Breast epithelium (tissue), 4 donors: ENCODE measurements around the gene CYP39A1. TPM values are rescaled to one million over a fixed set of nuclear protein-coding genes. Genes with fewer than 3 reads are reported as not detected.

Experiments used
- DNase-seq, 2 donors: peaks; one replicate each; pipeline ENCODE4 v3.0.0-alpha.2; 2019; ENCODE audit warnings: low spot score in 2 of 2
- H3K27ac ChIP-seq, 2 donors: fragments of 200-600 bp; sonication (generic) in 1 of 2; one replicate each; pipeline ENCODE4 v1.5.1; 2016 to 2019; ENCODE audit warnings: mild to moderate bottlenecking in 1 of 2
- H3K27me3 ChIP-seq, 2 donors: fragments of 200-600 bp; sonication (generic) in 1 of 2; one replicate each; pipeline versions ENCODE4 v1.5.1 to v1.6.0; 2017 to 2019; ENCODE audit warnings: control low read depth in 1 of 2, mild to moderate bottlenecking in 1 of 2
- H3K36me3 ChIP-seq: fragments of 200-600 bp; one replicate; pipeline ENCODE4 v1.5.1; 2019
- H3K4me1 ChIP-seq, 2 donors: fragments of 200-600 bp; sonication (generic); one replicate each; pipeline ENCODE4 v1.5.1; 2016 to 2019; ENCODE audit warnings: control low read depth in 1 of 2
- H3K4me3 ChIP-seq, 3 donors: fragments of 200-600 bp; sonication (generic); 1 replicate in 2 of 3; 2 replicates in 1 of 3; pipeline ENCODE4 v1.5.1; 2016 to 2019; ENCODE audit warnings: mild to moderate bottlenecking in 3 of 3, moderate library complexity in 2 of 3
- H3K9me3 ChIP-seq, 2 donors: fragments of 200-600 bp; sonication (generic) in 1 of 2; one replicate each; pipeline ENCODE4 v1.5.1; 2016 to 2019; ENCODE audit warnings: control low read depth in 1 of 2
- POLR2A ChIP-seq: fragments of 450-650 bp; IDR thresholded peaks from one replicate; pipeline ENCODE4 v1.6.1; 2016; ENCODE audit warnings: antibody characterized with exemption, mild to moderate bottlenecking, moderate library complexity
- POLR2AphosphoS5 ChIP-seq, 3 donors: sonication (generic); formaldehyde crosslinking; IDR thresholded peaks; one replicate each; pipeline ENCODE4 v1.6.1; 2017; ENCODE audit warnings: antibody characterized with exemption in 3 of 3
- intact Hi-C: fragments of 100-400 bp; cut with DNase I; formaldehyde crosslinking; loops from one replicate; pipeline ENCODE4 v1.15.1; 2023; ENCODE audit warnings: low total_unique reads
- total RNA-seq, 3 donors: library from RNA; depleted of rRNA; stranded (reverse); fragments of >200 nt; gene quantifications; one replicate each; pipeline ENCODE4 v1.1.0, GENCODE V29; 2016
- TF ChIP-seq, protein P1 (sequence below), 3 donors: fragments of 450-650 bp; IDR thresholded peaks; one replicate each; pipeline ENCODE4 v1.5.1; 2016 to 2017; ENCODE audit warnings: antibody characterized with exemption in 3 of 3, mild to moderate bottlenecking in 3 of 3, moderate library complexity in 3 of 3

The CYP39A1 gene
- total RNA-seq, 3 donors from 2014 or later, result 1.6 to 12.3 (median 6.9) TPM

DNA sequence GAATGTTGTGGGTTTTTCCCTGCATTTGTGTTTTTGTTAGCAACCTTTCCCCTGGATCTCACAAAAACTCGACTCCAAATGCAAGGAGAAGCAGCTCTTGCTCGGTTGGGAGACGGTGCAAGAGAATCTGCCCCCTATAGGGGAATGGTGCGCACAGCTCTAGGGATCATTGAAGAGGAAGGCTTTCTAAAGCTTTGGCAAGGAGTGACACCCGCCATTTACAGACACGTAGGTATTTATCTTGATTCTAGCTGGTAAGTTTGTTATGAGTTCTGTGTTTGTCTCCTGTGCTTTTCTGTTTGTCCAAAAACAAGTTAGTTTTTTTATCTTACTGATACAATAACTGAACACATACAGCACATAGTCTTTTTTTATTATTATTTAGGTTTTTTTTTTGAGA is 3.2 kb upstream of the CYP39A1 start:
- Histone ChIP-seq H3K4me1 (no peaks in the 10 kb centered on the region), H3K27me3 (no peaks in the 10 kb centered on the region), H3K4me3 (no peak overlapping the region), H3K9me3 (no peaks in the 10 kb centered on the region), H3K36me3 (no peaks in the 10 kb centered on the region), H3K27ac (no peak overlapping the region)
- TF ChIP-seq POLR2A (no peak), POLR2AphosphoS5 (IDR thresholded peaks at IDR 0.05) (no peak)
- TF ChIP-seq, protein P1, sequence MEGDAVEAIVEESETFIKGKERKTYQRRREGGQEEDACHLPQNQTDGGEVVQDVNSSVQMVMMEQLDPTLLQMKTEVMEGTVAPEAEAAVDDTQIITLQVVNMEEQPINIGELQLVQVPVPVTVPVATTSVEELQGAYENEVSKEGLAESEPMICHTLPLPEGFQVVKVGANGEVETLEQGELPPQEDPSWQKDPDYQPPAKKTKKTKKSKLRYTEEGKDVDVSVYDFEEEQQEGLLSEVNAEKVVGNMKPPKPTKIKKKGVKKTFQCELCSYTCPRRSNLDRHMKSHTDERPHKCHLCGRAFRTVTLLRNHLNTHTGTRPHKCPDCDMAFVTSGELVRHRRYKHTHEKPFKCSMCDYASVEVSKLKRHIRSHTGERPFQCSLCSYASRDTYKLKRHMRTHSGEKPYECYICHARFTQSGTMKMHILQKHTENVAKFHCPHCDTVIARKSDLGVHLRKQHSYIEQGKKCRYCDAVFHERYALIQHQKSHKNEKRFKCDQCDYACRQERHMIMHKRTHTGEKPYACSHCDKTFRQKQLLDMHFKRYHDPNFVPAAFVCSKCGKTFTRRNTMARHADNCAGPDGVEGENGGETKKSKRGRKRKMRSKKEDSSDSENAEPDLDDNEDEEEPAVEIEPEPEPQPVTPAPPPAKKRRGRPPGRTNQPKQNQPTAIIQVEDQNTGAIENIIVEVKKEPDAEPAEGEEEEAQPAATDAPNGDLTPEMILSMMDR (IDR thresholded peaks at IDR 0.05), result no peak
- no peak for DNase-seq
- intact Hi-C loops, result no loop called here

DNA sequence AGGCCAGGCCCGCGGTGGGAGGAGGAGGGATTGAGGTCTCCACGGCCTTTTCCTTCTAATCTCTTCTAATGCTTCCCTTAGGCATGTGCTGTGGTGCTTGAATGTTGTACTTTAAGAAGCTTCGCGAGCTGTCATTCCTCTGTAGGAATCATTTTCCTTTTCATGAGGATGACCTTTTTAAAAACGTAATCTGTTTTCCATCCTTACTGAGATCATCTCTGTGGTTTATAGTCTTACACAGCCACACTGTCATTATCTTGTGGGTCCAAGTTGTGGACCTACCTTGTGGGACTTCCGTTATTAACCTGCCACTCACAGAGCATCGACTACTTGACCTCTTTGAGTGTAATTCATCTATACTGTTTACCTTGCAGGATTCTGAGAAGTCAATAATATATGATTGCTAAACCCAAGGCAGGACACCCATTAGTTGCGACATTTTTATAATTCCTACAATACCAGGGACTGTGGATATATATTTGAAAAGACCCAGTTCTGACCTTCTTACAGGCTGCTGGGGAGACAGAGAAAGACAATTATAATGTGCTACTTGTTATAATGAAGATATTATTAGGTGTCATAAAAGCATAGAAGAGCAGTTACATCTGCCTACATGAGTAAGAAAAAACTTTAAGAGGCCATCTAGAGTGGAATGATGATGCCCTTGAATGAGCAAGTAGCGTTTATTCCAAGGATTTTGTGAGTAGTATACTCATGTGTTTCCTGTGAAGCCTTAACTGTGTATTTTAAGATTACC is 999 bp upstream of the CYP39A1 start:
- DNase-seq, result no peak
- TF ChIP-seq POLR2AphosphoS5 (IDR thresholded peaks at IDR 0.05) (no peak), POLR2A (no peak)
- TF ChIP-seq, protein P1 (IDR thresholded peaks at IDR 0.05), result no peak
- intact Hi-C loops, result no loop called here
- no peaks in the 10 kb centered on the region for H3K4me1 ChIP-seq
- peak overlapping the region; percentile 85 to 89 for H3K27ac ChIP-seq
- peak overlapping the region; percentile 77 to 94 (median 91) for H3K4me3 ChIP-seq
- H3K9me3 ChIP-seq, result no peaks in the 10 kb centered on the region
- no peaks in the 10 kb centered on the region for H3K36me3 ChIP-seq
- H3K27me3 ChIP-seq, result no peaks in the 10 kb centered on the region

DNA sequence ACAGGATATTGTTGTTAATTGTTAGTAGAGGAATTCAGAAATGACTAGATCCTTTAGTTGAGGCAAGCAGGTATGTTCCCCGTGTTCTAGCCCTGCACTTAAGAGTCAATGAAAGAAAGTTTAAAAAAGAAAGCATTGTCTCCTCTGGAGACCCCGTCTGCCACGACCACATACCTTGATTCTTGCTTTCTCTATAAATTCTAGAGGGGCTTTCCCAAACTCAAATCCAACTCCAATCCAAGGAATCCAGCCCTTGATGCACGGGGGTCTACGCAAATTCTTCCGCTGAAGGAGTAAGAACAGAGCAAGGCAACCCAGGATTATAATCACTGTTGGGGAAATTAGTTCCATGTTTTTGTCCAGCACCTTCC is 401 bp downstream of the CYP39A1 start:
- Histone ChIP-seq H3K27me3 (no peaks in the 10 kb centered on the region), H3K4me1 (no peaks in the 10 kb centered on the region), H3K9me3 (no peaks in the 10 kb centered on the region), H3K27ac (peak overlapping the region; percentile 85 to 89), H3K4me3 (peak overlapping the region; percentile 77 to 94 (median 91)), H3K36me3 (no peaks in the 10 kb centered on the region)
- no peak for TF ChIP-seq POLR2A
- TF ChIP-seq, protein P1 (IDR thresholded peaks at IDR 0.05), result no peak
- TF ChIP-seq POLR2AphosphoS5 (IDR thresholded peaks at IDR 0.05), result no peak
- intact Hi-C loops, result no loop called here
- DNase-seq, result no peak

DNA sequence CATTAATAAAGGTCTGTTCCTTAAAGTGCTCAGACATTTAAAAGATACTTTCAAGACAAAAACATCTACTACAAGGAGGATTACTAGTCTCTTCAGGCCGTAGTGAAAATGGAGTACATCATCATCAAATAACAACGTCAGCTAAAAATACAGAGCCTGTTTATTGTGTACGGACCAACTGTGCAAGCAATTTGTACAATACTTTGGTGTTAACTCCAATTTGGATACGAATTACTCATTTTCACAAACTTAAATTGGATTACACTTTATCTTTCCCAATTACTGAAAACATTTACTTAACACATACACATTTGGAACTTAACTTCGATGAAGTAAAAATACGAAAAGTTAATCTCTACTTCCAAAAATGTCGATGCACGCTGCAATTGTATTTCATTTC is 802 bp downstream of the CYP39A1 start:
- Histone ChIP-seq H3K27ac (peak overlapping the region; percentile 85 to 89), H3K4me1 (no peaks in the 10 kb centered on the region), H3K4me3 (peak overlapping the region; percentile 77 to 94 (median 91)), H3K9me3 (no peaks in the 10 kb centered on the region), H3K27me3 (no peaks in the 10 kb centered on the region), H3K36me3 (no peaks in the 10 kb centered on the region)
- TF ChIP-seq POLR2AphosphoS5 (IDR thresholded peaks at IDR 0.05), result no peak
- DNase-seq, result no peak
- intact Hi-C loops, result no loop called here

DNA sequence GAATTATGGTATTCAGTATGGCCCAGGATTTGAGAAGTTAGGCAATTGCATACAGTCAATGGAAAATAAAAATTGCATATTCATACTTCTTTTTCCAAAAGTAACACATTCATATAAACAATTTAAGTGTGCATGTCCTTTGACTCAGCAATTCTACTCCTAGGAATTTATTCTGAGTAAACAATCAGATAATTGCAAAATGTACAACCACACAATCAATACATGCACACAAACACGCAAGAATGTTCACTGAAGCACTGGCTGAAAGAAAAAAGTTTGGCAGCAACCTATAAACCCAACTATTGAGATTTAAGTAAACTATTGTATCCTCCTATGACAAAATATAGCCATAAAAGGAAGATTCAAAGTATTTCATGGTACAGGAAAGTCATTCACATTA is 1.6 kb downstream of the CYP39A1 start:
- intact Hi-C loops, result no loop called here
- TF ChIP-seq POLR2A, result no peak
- TF ChIP-seq POLR2AphosphoS5 (IDR thresholded peaks at IDR 0.05), result no peak
- TF ChIP-seq, protein P1 (IDR thresholded peaks at IDR 0.05), result no peak
- Histone ChIP-seq H3K4me3 (peak overlapping the region in 2 of 3 donors; percentile 40 to 91), H3K36me3 (no peaks in the 10 kb centered on the region), H3K27ac (peak overlapping the region in 1 of 2 donors; percentile 2), H3K4me1 (no peaks in the 10 kb centered on the region), H3K27me3 (no peaks in the 10 kb centered on the region), H3K9me3 (no peaks in the 10 kb centered on the region)
- no peak for DNase-seq
